Activated CD8-positive, alpha-beta memory T cell treated with anti-CD3 and anti-CD28 coated beads for 4 hours (primary cell): ENCODE results near the gene IKZF1.

Experiments used
- DNase-seq, 2 donors: peaks; one replicate each; pipeline ENCODE4 v3.0.0-alpha.2; 2020; ENCODE audit warnings: low read depth in 2 of 2

The IKZF1 gene

DNA sequence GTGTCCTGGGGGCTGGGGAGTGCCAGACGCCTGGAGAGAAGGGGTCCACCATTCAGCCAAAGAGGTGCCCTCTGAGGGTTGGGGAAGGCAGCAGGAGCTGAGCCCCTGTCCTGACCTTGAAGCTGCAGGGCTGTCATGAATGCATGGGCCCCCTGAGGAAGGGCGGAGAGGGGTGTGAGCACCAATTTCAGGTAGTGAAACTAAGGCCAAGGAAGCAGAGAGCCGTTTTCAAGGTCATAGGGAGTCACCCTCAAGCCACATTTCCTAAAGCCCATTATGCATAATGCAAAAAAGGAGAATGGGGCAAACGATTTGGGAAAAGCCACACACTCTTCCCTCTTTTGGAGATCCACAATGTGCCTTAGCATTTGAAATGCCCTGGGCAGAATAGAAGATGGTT is 108.5 kb downstream of the IKZF1 start:
- no peak for DNase-seq

DNA sequence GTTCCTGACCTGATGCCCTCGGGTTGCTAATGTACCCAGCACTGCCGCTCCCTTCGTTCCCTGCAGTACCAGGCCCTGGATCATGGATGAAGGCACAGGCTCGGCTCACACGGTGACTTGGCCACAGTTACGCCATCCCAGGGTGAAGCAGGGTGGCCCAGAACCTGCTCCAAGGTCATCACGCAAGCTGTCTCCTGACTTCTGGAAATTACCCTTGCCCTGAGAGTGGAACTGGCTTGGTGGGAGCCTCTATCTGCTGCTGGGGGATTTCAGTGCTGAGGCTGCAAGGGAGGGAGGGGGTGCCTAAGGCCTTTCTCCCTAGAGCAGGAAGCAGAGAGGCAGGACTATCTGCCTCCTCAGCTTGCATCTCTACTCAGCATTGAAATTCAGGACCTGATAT is 109.0 kb downstream of the IKZF1 start:
- DNase-seq, result no peak

GRCh38 chr7:50415844-50416364 is 111.4 kb downstream of the IKZF1 start:
- DNase-seq, result no peak

DNA sequence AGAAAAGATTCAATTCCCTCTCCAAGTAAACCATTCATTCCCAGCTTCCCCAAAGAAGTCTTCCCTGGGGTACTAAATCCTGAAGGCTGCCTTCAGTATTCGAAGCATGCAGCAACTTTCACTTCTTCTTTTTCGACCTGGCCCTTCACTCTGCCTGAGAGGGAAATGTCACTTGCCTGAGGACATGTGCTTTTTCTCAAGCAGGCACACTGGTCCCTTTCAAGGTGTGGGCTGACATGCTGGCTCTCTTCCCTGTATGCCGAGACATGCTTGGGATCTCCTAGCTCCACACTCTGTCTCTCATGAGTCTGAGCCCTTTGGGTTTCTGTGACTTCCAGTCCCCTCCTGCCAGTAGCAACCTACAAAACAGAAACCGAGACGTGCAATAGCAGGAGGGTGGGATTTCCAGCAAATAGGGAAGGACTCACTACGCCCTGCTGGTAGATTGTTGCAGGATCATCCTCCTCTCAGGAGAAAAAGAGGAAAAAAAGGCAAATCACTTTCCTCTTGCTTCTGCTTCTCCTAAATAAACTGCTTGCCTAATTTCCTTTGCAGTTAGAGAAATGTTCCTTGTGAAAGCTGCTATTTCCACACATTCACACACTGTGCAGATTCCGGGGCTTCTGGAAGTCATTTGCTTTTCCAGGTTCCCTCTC is 112.1 kb downstream of the IKZF1 start:
- no peak for DNase-seq

DNA sequence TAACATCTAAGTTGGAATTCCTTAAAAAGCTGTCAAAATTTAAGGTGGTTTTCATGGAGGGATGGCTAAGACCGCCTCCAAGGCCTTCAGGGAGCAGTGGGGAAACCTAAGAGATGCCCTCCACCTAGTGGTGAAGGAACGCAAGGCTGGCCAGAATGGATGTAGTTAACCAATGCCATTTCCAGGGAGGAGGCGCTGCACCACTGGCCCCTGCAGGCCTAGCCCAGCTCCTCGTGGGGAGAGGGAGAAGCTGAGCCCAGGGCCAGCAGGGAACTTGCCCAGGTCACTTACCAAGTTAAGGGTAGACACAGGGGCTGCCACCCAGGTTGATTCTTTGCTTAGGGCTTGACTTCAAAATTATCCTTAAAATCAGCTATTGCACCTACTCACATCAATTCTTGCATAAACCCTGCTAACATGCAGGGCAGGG is 113.6 kb downstream of the IKZF1 start:
- DNase-seq, result peak; percentile 41 to 59

GRCh38 chr7:50418526-50419290 is 114.2 kb downstream of the IKZF1 start:
- DNase-seq, result no peak

DNA sequence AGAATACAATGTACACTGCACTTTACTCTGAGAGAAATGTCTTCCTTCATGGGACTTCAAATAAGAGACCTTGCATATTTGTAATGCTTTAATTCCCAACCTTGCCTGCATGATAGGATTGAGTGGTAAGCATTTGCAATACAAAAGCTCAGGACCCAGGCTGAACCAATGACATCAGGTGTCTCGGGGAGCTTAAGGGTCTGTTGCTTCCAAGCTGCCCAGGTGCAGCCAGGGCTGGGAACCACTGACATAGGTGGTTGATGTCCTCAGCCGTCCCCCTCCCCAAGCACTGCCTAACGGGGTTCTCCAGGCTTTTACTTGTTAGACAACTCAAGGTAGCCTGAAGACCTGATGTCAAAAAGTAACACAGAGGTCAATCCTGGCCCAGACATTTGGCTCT is 116.5 kb downstream of the IKZF1 start:
- DNase-seq, result no peak

DNA sequence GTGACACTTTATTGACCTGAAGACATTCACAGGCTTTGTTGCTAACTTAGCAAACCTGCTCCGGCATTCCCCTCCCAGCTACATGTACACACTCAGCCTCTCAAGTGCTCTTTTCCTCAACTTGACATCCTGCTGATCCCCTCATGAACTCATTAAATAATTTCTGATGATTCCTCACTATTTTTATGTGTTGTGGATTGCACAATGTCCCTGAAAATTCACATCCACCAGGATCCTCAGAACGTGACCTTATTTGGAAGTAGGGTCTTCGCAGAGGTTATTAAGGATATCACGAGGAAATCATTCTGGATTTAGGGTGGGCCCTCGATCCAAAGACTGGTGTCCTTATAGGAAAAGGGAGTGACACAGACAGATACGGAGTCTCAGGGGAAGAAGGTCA is 118.3 kb downstream of the IKZF1 start:
- no peak for DNase-seq

- no peak for DNase-seq
These were observed 119.3 kb downstream of the IKZF1 start for GRCh38 chr7:50423860-50424259.

DNA sequence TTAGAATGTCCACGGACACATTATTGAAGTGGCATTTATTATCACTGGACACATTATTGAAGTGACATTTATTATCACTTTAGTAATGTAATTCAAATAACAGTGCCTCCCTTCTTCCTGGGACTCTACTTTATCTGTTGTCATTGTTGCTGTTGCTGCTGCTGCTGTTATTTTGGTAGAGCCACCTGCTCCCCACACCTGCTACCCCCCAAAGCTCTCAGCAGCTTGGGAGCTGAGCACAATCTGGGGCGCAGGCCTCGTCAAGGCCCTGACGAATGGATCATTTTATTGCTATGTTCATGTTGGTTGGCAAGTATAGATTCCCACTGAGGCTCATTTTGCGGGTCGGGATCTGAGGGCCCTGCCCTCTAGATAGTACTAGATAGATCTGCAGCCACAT is 120.8 kb downstream of the IKZF1 start:
- DNase-seq, result no peak

GRCh38 chr7:50426280-50427045 is 121.9 kb downstream of the IKZF1 start:
- no peak for DNase-seq

GRCh38 chr7:50427518-50427917 is 123.0 kb downstream of the IKZF1 start:
- no peak for DNase-seq

- DNase-seq, result no peak
These were observed 124.4 kb downstream of the IKZF1 start for GRCh38 chr7:50428911-50429310.

- no peak for DNase-seq
These were observed 126.8 kb downstream of the IKZF1 start for GRCh38 chr7:50431316-50431715.

- DNase-seq, result no peak
These were observed 127.3 kb downstream of the IKZF1 start for GRCh38 chr7:50431722-50432305.

DNA sequence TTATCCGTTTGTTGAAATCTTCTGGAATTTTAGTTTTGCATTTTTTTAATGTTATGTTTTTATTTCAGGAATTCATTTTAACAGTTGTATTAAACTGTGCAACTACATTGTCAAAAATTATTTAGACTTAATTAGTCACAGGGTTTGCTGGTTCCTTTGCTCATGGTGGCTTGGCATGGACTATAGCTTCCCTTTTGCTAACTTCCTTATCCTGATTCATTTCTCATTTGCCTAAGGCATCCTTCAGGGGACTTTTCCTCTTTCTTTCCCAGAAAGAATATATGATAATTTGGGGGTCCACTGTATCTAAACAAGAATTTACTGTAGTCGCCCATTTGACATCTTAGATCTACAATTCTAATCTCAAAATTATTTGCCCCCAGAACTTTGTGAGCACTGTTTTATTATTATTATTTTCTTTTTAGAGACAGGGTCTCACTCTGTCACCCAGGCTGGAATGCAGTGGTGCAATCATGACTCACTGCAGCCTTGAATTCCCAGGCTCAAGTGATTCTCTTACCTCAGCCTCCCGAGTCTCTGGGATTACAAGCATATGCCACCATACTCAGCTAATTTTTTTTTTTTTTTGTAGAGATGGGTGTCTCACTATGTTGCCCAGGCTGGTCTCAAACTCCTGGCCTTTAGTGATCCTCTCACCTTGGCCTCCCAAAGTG is 131.8 kb downstream of the IKZF1 start:
- DNase-seq, result no peak

GRCh38 chr7:50446542-50446960 is 142.0 kb downstream of the IKZF1 start:
- no peak for DNase-seq

GRCh38 chr7:50448823-50449222 is 144.3 kb downstream of the IKZF1 start:
- DNase-seq, result no peak

DNA sequence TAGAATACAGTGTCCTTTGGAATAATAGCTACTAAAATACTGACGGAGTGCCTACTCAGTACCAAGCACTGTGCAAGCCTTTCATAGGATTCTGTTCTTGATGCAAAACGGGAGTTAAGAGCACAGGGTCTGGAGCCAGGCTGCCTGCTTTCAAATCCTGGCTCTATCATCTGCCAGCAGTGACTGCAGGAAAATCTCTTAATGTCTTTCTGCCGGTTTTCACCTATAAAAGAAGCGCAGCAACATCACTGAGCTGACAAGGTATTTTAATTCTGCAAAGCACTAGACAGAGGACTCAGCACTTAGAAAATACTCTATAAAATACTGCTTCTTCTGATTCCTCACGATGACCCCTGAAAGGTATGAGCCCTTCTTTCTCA is 145.0 kb downstream of the IKZF1 start:
- no peak for DNase-seq

DNA sequence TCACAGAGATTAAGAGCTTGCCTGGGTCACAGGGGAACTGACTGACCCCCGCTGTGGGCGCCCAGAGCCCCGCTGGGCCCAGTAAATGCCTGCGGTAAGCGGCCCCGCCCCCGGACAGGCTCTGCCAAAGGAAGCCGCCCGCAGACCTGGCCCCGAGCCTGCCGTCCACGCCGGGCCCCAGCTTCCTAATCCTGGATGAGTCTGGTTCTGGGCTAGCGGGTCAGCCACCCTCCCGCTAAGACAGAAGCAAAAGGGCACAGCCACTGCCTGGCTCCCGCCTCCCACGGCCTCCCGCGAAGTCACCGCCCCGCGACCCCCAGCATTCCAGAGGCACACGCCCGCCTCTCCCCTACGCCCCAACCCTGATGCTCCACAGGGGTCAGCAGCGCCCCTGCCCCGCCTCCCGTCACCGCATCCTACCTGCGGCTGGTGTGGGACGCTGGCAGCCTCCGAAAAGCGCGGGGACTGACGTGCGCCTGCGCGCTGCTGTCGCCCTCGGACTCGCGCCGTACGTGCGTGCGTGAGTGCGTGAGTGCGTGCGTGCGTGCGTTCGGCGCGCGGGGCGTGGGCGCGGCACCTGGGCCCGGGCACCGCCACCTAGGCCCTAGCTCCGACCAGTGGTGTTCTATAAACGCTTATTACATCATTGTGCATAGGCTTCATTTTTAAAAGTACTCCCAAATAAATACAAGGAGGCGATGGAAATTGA is 145.5 kb downstream of the IKZF1 start, which contains the start of gene FIGNL1:
Gene FIGNL1 (minus strand): TSS at position 470 of the 709 bp plus-strand sequence. CDS start 3,063 bp downstream, outside the sequence.
- DNase-seq, result peak; percentile 61 to 69

DNA sequence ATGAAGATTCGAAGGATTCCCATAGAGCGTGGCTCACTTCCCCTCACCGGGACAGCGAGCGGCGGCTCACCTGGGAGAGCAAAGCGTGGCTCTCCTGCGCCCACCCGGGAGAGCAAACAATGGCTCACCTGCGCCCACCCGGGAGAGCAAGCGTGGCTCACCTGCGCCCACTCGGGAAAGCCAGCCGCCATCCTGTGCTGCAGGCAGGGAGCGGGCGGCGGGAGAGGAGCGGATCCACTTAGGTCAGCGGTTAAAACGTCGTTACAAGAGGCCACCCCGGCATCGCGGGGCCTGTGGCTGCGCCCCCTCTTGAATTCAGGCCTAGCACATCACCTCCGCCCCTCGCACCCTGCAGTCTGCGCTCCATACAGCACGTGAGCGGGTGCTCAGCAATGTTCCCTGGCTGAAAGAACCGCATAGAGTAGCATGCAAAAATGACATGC is 146.1 kb downstream of the IKZF1 start:
- DNase-seq, result no peak
